Esophagus squamous epithelium (tissue), 5 donors: ENCODE results near the gene JPH3. TPM values are rescaled to one million over a fixed set of nuclear protein-coding genes. Genes with fewer than 3 reads are reported as not detected.

Experiments used
- DNase-seq: peaks from one replicate; lab custom pipeline; 2025; lab: John Stamatoyannopoulos, UW
- H3K27ac ChIP-seq, 4 donors: fragments of 200-600 bp; sonication (generic); one replicate each; pipeline ENCODE4 v1.5.1; 2016 to 2019; ENCODE audit warnings: mild to moderate bottlenecking in 1 of 4
- H3K27me3 ChIP-seq, 4 donors: fragments of 200-600 bp; sonication (generic); 1 replicate in 3 of 4; 2 replicates in 1 of 4; pipeline versions ENCODE4 v1.5.1 to v1.6.0; 2017 to 2021; ENCODE audit warnings: antibody characterized with exemption in 1 of 4
- H3K36me3 ChIP-seq, 3 donors: fragments of 200-600 bp; sonication (generic); one replicate each; pipeline ENCODE4 v1.5.1; 2016 to 2019
- H3K4me1 ChIP-seq, 3 donors: fragments of 200-600 bp; sonication (generic); one replicate each; pipeline ENCODE4 v1.5.1; 2017 to 2019
- H3K4me3 ChIP-seq, 4 donors: fragments of 200-600 bp; sonication (generic); 1 replicate in 3 of 4; 2 replicates in 1 of 4; pipeline ENCODE4 v1.5.1; 2016 to 2019; ENCODE audit warnings: mild to moderate bottlenecking in 2 of 4, moderate library complexity in 1 of 4
- H3K9me3 ChIP-seq, 3 donors: fragments of 200-600 bp; sonication (generic); one replicate each; pipeline ENCODE4 v1.5.1; 2016 to 2019
- POLR2A ChIP-seq, 4 donors: fragments of 450-650 bp; IDR thresholded peaks; one replicate each; pipeline ENCODE4 v1.6.1; 2017; ENCODE audit warnings: antibody characterized with exemption in 4 of 4, mild to moderate bottlenecking in 4 of 4, moderate library complexity in 3 of 4
- WGBS, 2 donors: methylation state at CpG; one replicate each; pipeline ENCODE4 v1.1.5; 2018; 5-methylcytosine and 5-hydroxymethylcytosine counted together
- intact Hi-C: fragments of 100-400 bp; cut with DNase I; formaldehyde crosslinking; loops from one replicate; pipeline ENCODE4 v1.15.0; 2022
- total RNA-seq, 4 donors: library from RNA; depleted of rRNA; stranded (reverse); fragments of >200 nt; gene quantifications; one replicate each; pipeline ENCODE4 v1.1.0, GENCODE V29; 2016
- TF ChIP-seq, protein P1 (sequence below), 6 experiments: fragments of 450-650 bp in 4 of 6; fragments of 200-600 bp in 2 of 6; sonication (generic) in 2 of 6; IDR thresholded peaks; one replicate each; pipeline ENCODE4 v1.5.1; 2016 to 2019; ENCODE audit warnings: antibody characterized with exemption in 6 of 6, mild to moderate bottlenecking in 4 of 6, moderate library complexity in 4 of 6
- donor health status: DM: yes; HTN: yes; CAD: no.

Gene JPH3
- total RNA-seq, 4 donors from 2014 or later = 0.29 to 0.76 (median 0.45) TPM; not detected in 1

DNA sequence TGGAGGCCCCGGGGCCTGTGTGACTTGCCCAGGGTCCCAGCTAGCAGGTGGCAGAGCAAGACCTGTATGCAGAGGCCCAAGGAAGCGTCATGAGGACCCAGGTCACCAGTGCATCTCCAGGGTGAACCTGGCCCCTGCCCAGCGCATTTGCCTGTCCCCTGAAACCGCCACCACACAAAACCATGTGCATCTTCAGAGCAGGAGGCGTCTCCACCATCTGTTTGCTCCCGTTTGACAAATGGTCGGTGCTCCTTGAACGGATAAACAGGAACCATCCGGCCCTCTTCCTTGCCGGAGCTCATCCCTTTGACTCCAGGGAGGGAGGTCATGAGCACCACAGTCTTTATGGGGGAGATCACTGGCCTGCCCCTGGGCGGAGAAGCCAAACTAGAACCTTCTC, 62.5 kb downstream of the JPH3 start:
- no peak overlapping the region for H3K27ac ChIP-seq
- H3K27me3 ChIP-seq = peaks cover 0 to 83% (median 0%) of the 10 kb centered on the region in 4 donors
- TF ChIP-seq, protein P1, sequence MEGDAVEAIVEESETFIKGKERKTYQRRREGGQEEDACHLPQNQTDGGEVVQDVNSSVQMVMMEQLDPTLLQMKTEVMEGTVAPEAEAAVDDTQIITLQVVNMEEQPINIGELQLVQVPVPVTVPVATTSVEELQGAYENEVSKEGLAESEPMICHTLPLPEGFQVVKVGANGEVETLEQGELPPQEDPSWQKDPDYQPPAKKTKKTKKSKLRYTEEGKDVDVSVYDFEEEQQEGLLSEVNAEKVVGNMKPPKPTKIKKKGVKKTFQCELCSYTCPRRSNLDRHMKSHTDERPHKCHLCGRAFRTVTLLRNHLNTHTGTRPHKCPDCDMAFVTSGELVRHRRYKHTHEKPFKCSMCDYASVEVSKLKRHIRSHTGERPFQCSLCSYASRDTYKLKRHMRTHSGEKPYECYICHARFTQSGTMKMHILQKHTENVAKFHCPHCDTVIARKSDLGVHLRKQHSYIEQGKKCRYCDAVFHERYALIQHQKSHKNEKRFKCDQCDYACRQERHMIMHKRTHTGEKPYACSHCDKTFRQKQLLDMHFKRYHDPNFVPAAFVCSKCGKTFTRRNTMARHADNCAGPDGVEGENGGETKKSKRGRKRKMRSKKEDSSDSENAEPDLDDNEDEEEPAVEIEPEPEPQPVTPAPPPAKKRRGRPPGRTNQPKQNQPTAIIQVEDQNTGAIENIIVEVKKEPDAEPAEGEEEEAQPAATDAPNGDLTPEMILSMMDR (IDR thresholded peaks at IDR 0.05) = no peak
- no peak for TF ChIP-seq POLR2A (IDR thresholded peaks at IDR 0.05)
- H3K4me1 ChIP-seq = no peaks in the 10 kb centered on the region
- no peaks in the 10 kb centered on the region for H3K36me3 ChIP-seq
- 66 to 69% methylated on average over 3 to 4 of the region's 11 CpGs for WGBS, 2 donors
- no peak for DNase-seq
- intact Hi-C loops = no loop called here
- H3K4me3 ChIP-seq = no peak overlapping the region
- no peaks in the 10 kb centered on the region for H3K9me3 ChIP-seq

DNA sequence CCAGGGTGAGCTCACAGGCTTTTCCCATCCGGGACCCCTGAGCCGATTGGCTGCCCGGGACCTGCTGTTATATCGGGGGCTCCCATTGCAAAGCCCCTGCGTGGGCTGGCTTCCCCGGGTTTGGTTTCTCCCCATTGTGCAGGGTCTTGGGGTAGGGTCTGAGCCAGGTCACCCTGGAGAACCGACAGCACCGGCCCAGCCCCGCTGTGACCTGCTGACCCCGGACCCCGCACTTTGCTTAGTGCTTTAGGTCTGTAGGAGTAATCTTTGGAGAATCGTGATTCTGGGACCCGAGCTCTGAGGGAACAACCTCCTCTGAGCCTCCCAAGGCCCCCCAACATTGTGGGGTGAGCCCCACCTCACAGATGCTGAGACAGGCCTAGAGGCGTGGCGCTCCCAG, 62.9 kb downstream of the JPH3 start:
- intact Hi-C loops = no loop called here

DNA sequence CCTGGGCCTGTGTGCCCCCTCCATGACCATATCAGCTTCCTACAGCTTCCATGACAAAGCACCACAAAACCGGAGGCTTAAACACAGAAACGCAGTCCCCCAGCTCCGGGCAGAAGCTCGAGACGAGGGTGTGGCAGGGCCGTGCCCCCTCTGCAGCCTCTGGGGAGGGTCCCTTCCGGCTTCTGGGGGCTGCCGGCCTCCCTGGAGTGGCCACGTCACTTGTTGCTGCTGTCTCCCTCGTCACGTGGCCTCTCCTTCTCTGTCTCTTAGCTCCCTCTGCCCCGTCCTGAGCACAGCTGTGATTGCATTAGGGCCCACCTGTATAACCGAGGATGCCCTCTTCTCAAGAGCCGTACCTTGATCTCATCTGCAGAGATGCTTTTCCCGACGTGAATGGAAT, 64.6 kb downstream of the JPH3 start:
- no peak overlapping the region for H3K27ac ChIP-seq
- H3K9me3 ChIP-seq = no peaks in the 10 kb centered on the region
- peaks cover 0 to 83% (median 0%) of the 10 kb centered on the region in 4 donors for H3K27me3 ChIP-seq
- no peaks in the 10 kb centered on the region for H3K4me1 ChIP-seq
- no peak for DNase-seq
- no peak for TF ChIP-seq POLR2A (IDR thresholded peaks at IDR 0.05)
- TF ChIP-seq, protein P1 (IDR thresholded peaks at IDR 0.05) = no peak
- no peaks in the 10 kb centered on the region for H3K36me3 ChIP-seq
- H3K4me3 ChIP-seq = no peak overlapping the region
- WGBS, 2 donors = 52 to 59% methylated on average over 4 to 12 of the region's 16 CpGs
- intact Hi-C loops = no loop called here

More for the DNA sequence above, 62.9 kb downstream of the JPH3 start:
- Histone ChIP-seq H3K4me3 (no peak overlapping the region), H3K27ac (no peak overlapping the region), H3K36me3 (no peaks in the 10 kb centered on the region), H3K27me3 (peaks cover 0 to 83% (median 0%) of the 10 kb centered on the region in 4 donors), H3K4me1 (no peaks in the 10 kb centered on the region), H3K9me3 (no peaks in the 10 kb centered on the region)
- TF ChIP-seq, protein P1 (IDR thresholded peaks at IDR 0.05) = no peak
- no peak for TF ChIP-seq POLR2A (IDR thresholded peaks at IDR 0.05)
- no peak for DNase-seq
- WGBS, 2 donors = 83 to 92% methylated on average over 7 to 10 of the region's 15 CpGs

DNA sequence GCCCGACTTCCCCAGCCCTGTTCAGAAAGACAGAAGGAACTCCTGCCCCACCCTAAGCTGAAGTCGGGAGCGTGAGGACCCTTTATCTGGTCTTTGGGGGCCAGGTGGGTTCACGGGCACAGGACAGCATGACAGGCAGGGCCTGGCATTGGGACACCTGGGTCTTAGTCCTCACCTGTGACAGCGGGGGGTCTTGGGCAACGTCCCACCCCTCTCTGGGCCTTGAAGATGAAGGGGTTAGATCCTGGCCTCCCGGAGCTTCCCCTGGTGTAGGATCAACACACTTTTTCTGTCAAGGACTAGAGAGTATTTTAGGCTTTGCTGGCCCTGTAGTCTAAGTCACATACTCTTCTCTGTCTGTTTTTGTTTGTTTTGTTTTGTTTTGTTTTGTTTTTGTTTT, 65.1 kb downstream of the JPH3 start:
- H3K9me3 ChIP-seq = no peaks in the 10 kb centered on the region
- TF ChIP-seq, protein P1 (IDR thresholded peaks at IDR 0.05) = no peak
- no peak for TF ChIP-seq POLR2A (IDR thresholded peaks at IDR 0.05)
- no peak overlapping the region for H3K27ac ChIP-seq
- no peak for DNase-seq
- no peaks in the 10 kb centered on the region for H3K36me3 ChIP-seq
- no peaks in the 10 kb centered on the region for H3K4me1 ChIP-seq
- no peak overlapping the region for H3K4me3 ChIP-seq
- peaks cover 0 to 82% (median 0%) of the 10 kb centered on the region in 4 donors for H3K27me3 ChIP-seq
- intact Hi-C loops = no loop called here
- 86 to 90% methylated on average over 1 to 2 of the region's 7 CpGs for WGBS, 2 donors

DNA sequence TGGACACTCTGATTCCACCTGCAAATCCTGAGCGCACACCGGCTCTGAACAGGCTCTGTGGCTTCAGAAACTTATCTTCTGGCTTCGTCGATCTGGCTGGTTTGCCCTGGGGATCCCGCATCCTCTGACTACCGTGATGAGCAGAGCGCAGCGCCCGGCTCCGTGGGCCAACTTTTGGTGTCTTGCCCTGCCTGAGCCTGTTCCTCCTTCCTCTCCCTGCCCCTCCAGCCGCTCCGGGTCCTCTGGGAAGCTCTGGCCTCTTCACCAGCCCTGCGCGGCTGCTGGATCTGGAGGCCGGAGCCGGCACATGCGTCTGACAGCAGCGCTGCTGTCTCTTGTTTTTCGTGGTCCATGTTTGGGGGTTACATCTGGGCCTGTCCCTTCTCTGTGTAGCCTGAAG, 65.6 kb downstream of the JPH3 start:
- DNase-seq = no peak
- intact Hi-C loops = no loop called here
- TF ChIP-seq POLR2A (IDR thresholded peaks at IDR 0.05) = no peak
- TF ChIP-seq, protein P1 (IDR thresholded peaks at IDR 0.05) = no peak
- H3K4me1 ChIP-seq = no peaks in the 10 kb centered on the region
- no peak overlapping the region for H3K27ac ChIP-seq
- no peaks in the 10 kb centered on the region for H3K36me3 ChIP-seq
- 83 to 88% methylated on average over 10 to 12 of the region's 19 CpGs for WGBS, 2 donors
- no peak overlapping the region for H3K4me3 ChIP-seq
- H3K27me3 ChIP-seq = peaks cover 0 to 77% (median 0%) of the 10 kb centered on the region in 4 donors
- H3K9me3 ChIP-seq = no peaks in the 10 kb centered on the region
